Tibial artery (tissue), 4 donors: ENCODE data around the gene AMPD3.

ENCODE experiments used
- DNase-seq, 2 donors: peaks; one replicate each; pipeline ENCODE4 v3.0.0-alpha.2; 2019
- H3K27ac ChIP-seq, 2 donors: fragments of 200-600 bp; sonication (generic) in 1 of 2; 1 replicate in 1 of 2; 2 replicates in 1 of 2; pipeline ENCODE4 v1.5.1; 2018 to 2019; ENCODE audit warnings: mild to moderate bottlenecking in 1 of 2
- H3K27me3 ChIP-seq, 2 donors: fragments of 200-600 bp; sonication (generic) in 1 of 2; one replicate each; pipeline versions ENCODE4 v1.5.1 to v1.6.0; 2016 to 2019
- H3K36me3 ChIP-seq, 3 donors: fragments of 200-600 bp; sonication (generic) in 2 of 3; one replicate each; pipeline ENCODE4 v1.5.1; 2016 to 2019; ENCODE audit warnings: mild to moderate bottlenecking in 2 of 3
- H3K4me1 ChIP-seq, 4 donors: fragments of 200-600 bp; sonication (generic) in 2 of 4; 1 replicate in 3 of 4; 2 replicates in 1 of 4; pipeline ENCODE4 v1.5.1; 2016 to 2019
- H3K4me3 ChIP-seq, 2 donors: fragments of 200-600 bp; sonication (generic) in 1 of 2; 1 replicate in 1 of 2; 2 replicates in 1 of 2; pipeline ENCODE4 v1.5.1; 2018 to 2019; ENCODE audit warnings: mild to moderate bottlenecking in 2 of 2
- H3K9me3 ChIP-seq, 3 donors: fragments of 200-600 bp; sonication (generic) in 1 of 3; one replicate each; pipeline ENCODE4 v1.5.1; 2016 to 2019
- CTCF ChIP-seq, 2 experiments: fragments of 200-600 bp in 1 of 2; fragments of 450-650 bp in 1 of 2; IDR thresholded peaks; one replicate each; pipeline ENCODE4 v1.5.1; 2017 to 2019; ENCODE audit warnings: antibody characterized with exemption in 2 of 2, mild to moderate bottlenecking in 1 of 2, moderate library complexity in 1 of 2
- intact Hi-C: fragments of 100-400 bp; cut with DNase I; formaldehyde crosslinking; loops from one replicate; pipeline ENCODE4 v1.15.0; 2023; ENCODE audit warnings: low total_unique reads

AMPD3 gene

GRCh38 chr11:10476927-10477689 is 22.0 kb downstream of the AMPD3 start:
- DNase-seq: peak in 1 of 2 donors; percentile 52
- no peaks in the 10 kb centered on the region for H3K9me3 ChIP-seq
- TF ChIP-seq CTCF (IDR thresholded peaks at IDR 0.05): no peak
- H3K36me3 ChIP-seq: no peaks in the 10 kb centered on the region
- no peaks in the 10 kb centered on the region for H3K27me3 ChIP-seq
- H3K4me3 ChIP-seq: no peak overlapping the region
- no peak overlapping the region for H3K27ac ChIP-seq
- H3K4me1 ChIP-seq: no peaks in the 10 kb centered on the region
- intact Hi-C loops: no loop called here

GRCh38 chr11:10477690-10478046 is 22.6 kb downstream of the AMPD3 start:
- intact Hi-C loops: no loop called here

GRCh38 chr11:10478066-10478465 is 23.0 kb downstream of the AMPD3 start:
- Histone ChIP-seq H3K4me3 (no peak overlapping the region), H3K4me1 (no peaks in the 10 kb centered on the region), H3K27me3 (no peaks in the 10 kb centered on the region), H3K9me3 (no peaks in the 10 kb centered on the region), H3K36me3 (no peaks in the 10 kb centered on the region), H3K27ac (no peak overlapping the region)
- TF ChIP-seq CTCF (IDR thresholded peaks at IDR 0.05): no peak
- DNase-seq: no peak
- intact Hi-C loops: no loop called here

More at GRCh38 chr11:10477690-10478046, 22.6 kb downstream of the AMPD3 start:
- no peak for TF ChIP-seq CTCF (IDR thresholded peaks at IDR 0.05)
- Histone ChIP-seq H3K36me3 (no peaks in the 10 kb centered on the region), H3K9me3 (no peaks in the 10 kb centered on the region), H3K27ac (no peak overlapping the region), H3K4me3 (no peak overlapping the region), H3K4me1 (no peaks in the 10 kb centered on the region), H3K27me3 (no peaks in the 10 kb centered on the region)
- DNase-seq: peak in 1 of 2 donors; percentile 42

GRCh38 chr11:10478574-10479550 is 23.8 kb downstream of the AMPD3 start:
- H3K27ac ChIP-seq: no peak overlapping the region

GRCh38 chr11:10480026-10480425 is 25.0 kb downstream of the AMPD3 start:
- Histone ChIP-seq H3K4me1 (no peaks in the 10 kb centered on the region), H3K27ac (no peak overlapping the region), H3K9me3 (no peaks in the 10 kb centered on the region), H3K27me3 (no peaks in the 10 kb centered on the region), H3K4me3 (no peak overlapping the region), H3K36me3 (peaks cover 0 to 6% (median 0%) of the 10 kb centered on the region in 3 donors)
- no peak for TF ChIP-seq CTCF (IDR thresholded peaks at IDR 0.05)
- intact Hi-C loops: no loop called here
- DNase-seq: peak in 1 of 2 donors; percentile 35

More at GRCh38 chr11:10478574-10479550, 23.8 kb downstream of the AMPD3 start:
- intact Hi-C loops: no loop called here
- Histone ChIP-seq H3K4me1 (no peaks in the 10 kb centered on the region), H3K36me3 (no peaks in the 10 kb centered on the region), H3K4me3 (no peak overlapping the region), H3K27me3 (no peaks in the 10 kb centered on the region), H3K9me3 (no peaks in the 10 kb centered on the region)
- TF ChIP-seq CTCF (IDR thresholded peaks at IDR 0.05): no peak
- peak in 1 of 2 donors; percentile 60 for DNase-seq
